Muscle of leg (tissue), 16 donors: ENCODE data around the gene DLX4. TPM values are rescaled to one million over a fixed set of nuclear protein-coding genes. Genes with fewer than 3 reads are reported as not detected.

Experiments used
- DNase-seq: peaks from one replicate; pipeline ENCODE4 v3.0.0; 2013
- H3K27ac ChIP-seq: one replicate; pipeline ENCODE4 v1.5.1; 2013; ENCODE audit warnings: mild to moderate bottlenecking, low read length, control low read depth
- H3K27me3 ChIP-seq: one replicate; pipeline ENCODE4 v1.6.1; 2013; ENCODE audit warnings: low read length; ENCODE audit not compliant: control insufficient read depth, insufficient read depth
- H3K36me3 ChIP-seq: one replicate; pipeline ENCODE4 v1.6.1; 2013; ENCODE audit warnings: low read length; ENCODE audit not compliant: control insufficient read depth, insufficient read depth
- H3K4me1 ChIP-seq: one replicate; pipeline ENCODE4 v1.6.1; 2013; ENCODE audit warnings: low read length; ENCODE audit not compliant: control insufficient read depth, insufficient read depth
- H3K4me3 ChIP-seq: one replicate; pipeline ENCODE4 v1.5.1; 2013; ENCODE audit warnings: low read length, control low read depth
- H3K9me3 ChIP-seq: replicated peaks from 2 replicates; pipeline ENCODE4 v1.6.1; 2013; ENCODE audit warnings: low read depth, low read length; ENCODE audit not compliant: control insufficient read depth
- WGBS: methylation state at CpG from one replicate; pipeline ENCODE4 v1.1.5; 2013; ENCODE audit warnings: missing lambda C conversion rate; ENCODE audit not compliant: insufficient coverage; 5-methylcytosine and 5-hydroxymethylcytosine counted together
- long read RNA-seq, 11 donors: transcript quantifications; one replicate each; lab custom pipeline, GENCODE V29; 2026
- polyA plus RNA-seq, 8 donors: library from polyadenylated mRNA; unstranded; fragments of 120-200 nt; gene quantifications; one replicate each; pipeline versions ENCODE4 v1.2.1 to v1.2.3, GENCODE V29; 2013; ENCODE audit warnings: inconsistent platforms in 1 of 8, low replicate concordance in 1 of 8; ENCODE audit not compliant: insufficient read length in 8 of 8, insufficient read depth in 1 of 8
- total RNA-seq: library from RNA; stranded (reverse); fragments of 120-200 nt; gene quantifications from one replicate; pipeline ENCODE4 v1.2.4, GENCODE V29; 2013

DLX4 gene, protein sequence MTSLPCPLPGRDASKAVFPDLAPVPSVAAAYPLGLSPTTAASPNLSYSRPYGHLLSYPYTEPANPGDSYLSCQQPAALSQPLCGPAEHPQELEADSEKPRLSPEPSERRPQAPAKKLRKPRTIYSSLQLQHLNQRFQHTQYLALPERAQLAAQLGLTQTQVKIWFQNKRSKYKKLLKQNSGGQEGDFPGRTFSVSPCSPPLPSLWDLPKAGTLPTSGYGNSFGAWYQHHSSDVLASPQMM
- total RNA-seq (0.13 TPM), polyA plus RNA-seq (under 1 TPM; 0.09 to 0.57 (median 0.27) TPM)
- long read RNA-seq, donor 1 = 0 reads
- long read RNA-seq, donor 2 = 0 reads
- long read RNA-seq, donor 3 = 0 reads
- long read RNA-seq, donor 4 = 0 reads
- long read RNA-seq, donor 5 = 0 reads
- long read RNA-seq, donor 6 = 0 reads
- long read RNA-seq, donor 7 = 0 reads
- long read RNA-seq, donor 8, partial matches to known transcripts = 0 of 1 reads
- long read RNA-seq, donor 8, other reads (novel, unspliced or antisense) = 0 of 1 reads
- long read RNA-seq, donor 9 = 0 reads
- long read RNA-seq, donor 10 = 0 reads
- long read RNA-seq, donor 11 = 0 reads

DNA sequence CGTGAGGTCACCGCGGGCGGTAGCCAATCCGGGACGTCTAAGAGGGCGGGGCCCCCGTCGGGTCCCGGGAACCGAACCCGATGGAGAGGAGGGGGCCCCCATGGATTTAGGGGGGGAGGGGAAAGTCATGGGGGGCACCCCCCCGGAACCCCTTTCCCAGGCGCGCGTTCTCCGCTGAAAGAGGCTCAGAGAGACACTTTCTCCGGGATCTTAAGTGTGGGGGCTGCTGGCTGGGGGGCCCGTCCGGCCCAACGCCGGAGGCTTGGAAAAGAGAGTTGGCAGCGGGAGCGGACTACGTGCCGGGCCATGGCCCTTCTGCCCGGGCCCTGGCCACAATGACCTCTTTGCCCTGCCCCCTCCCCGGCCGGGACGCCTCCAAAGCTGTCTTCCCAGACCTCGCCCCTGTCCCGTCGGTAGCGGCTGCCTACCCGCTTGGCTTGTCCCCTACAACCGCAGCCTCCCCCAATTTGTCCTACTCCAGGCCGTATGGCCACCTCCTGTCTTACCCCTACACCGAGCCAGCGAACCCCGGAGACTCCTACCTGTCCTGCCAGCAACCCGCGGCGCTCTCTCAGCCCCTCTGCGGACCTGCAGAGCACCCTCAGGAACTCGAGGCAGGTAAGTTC is at the start of gene DLX4:
Gene DLX4 (plus strand): TSS at position 57 of the 626 bp plus-strand sequence. CDS start 279 bp downstream, at position 336.
- H3K27ac ChIP-seq = no peak within 1 kb of the TSS
- WGBS = under 1% methylated on average over 40 of the region's 45 CpGs
- no peaks in the 10 kb centered on the region for H3K9me3 ChIP-seq
- H3K4me1 ChIP-seq = peaks cover 41% of the 10 kb centered on the region
- no peak for DNase-seq
- H3K4me3 ChIP-seq = peak within 1 kb of the TSS; percentile 38
- peaks cover 97% of the 10 kb centered on the region for H3K27me3 ChIP-seq
- H3K36me3 ChIP-seq = no peaks in the 10 kb centered on the region

DNA sequence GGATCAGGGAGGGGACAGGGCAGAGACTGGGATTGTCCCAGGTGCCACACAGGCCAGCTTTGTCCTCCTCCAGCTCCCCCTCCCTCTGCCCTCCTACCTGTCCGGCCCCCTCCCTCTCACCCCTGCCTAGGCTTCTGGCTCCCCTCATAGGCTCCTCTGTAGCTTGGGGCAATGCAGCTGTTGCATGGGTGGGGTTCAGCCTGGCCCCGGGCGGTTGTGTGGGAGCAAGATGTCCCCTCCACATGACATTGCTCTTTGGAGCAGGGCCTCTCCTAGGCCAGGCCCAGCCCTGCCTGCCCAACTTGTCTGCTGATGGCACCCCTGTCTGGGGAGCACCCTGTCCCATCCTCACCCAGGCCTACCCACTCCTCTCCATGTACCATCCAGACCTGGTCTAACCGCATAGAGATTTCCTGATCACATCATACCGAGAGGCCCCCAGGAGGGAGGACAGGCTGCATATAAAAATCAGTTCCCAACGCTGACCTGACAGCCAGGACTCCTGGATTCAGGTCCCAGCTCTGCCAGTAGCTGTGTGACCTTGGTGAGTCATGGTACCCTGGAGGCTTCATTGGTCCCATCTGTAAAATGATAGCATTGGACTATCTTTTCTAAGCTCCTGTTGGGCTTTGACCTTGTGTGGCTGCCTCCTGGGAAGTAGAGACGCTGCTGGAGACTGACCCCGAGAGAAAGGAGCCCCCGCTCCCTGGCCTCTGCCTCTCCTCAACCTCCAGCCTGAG is 48.8 kb upstream of the DLX4 start:
- H3K27me3 ChIP-seq = peaks cover 39% of the 10 kb centered on the region
- 58% methylated on average over 8 of the region's 9 CpGs for WGBS
- no peaks in the 10 kb centered on the region for H3K36me3 ChIP-seq
- no peak for DNase-seq
- H3K4me3 ChIP-seq = no peak overlapping the region
- H3K9me3 ChIP-seq = no peaks in the 10 kb centered on the region
- no peak overlapping the region for H3K27ac ChIP-seq
- H3K4me1 ChIP-seq = no peaks in the 10 kb centered on the region

DNA sequence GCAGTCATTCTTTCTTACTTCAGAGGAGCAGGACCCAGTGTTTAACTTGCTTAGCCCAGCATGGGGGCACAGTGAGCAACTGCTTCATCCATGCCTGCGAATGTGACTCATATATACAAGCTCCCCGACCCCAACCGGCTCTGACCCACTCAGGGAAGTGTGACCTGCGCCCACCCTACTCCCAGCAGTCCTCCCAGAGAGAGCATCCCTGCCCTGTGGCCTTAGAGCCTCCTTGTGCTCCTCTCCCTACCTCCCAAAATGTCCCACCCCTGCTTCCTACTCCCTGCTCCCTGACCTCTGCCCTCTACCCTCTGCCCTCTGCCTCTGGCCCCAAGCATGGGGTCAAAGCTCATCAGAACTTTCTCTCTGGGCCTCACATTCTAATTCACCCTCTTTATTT is 46.9 kb upstream of the DLX4 start:
- Histone ChIP-seq H3K4me3 (no peak overlapping the region), H3K27ac (no peak overlapping the region), H3K4me1 (peaks cover 10% of the 10 kb centered on the region), H3K9me3 (no peaks in the 10 kb centered on the region), H3K27me3 (peaks cover 21% of the 10 kb centered on the region), H3K36me3 (no peaks in the 10 kb centered on the region)
- 74% methylated on average over 4 of the region's 4 CpGs for WGBS
- no peak for DNase-seq

DNA sequence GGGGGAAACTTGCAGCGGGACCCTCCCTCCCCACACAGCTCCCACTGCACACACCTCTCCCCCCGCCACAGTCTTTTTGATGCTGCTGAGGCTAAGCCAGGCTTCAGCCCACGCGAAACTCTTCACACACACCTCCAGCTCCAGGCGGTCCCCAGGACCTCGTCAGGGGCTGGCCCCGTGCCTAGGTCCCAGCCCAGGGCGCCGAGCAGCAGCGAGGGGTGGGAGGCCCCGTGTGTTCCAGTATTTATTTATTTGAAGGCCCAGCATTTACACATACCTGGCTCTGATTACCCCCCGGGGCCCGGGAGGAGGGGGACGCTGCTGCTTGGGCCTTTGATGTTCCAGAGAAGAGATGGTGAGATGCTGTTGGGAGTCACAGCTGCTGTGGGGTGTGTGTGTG is 44.9 kb upstream of the DLX4 start:
- Histone ChIP-seq H3K4me1 (peaks cover 10% of the 10 kb centered on the region), H3K4me3 (no peak overlapping the region), H3K27ac (no peak overlapping the region), H3K27me3 (peaks cover 27% of the 10 kb centered on the region), H3K9me3 (no peaks in the 10 kb centered on the region), H3K36me3 (no peaks in the 10 kb centered on the region)
- WGBS = 8% methylated on average over 5 of the region's 14 CpGs
- no peak for DNase-seq

DNA sequence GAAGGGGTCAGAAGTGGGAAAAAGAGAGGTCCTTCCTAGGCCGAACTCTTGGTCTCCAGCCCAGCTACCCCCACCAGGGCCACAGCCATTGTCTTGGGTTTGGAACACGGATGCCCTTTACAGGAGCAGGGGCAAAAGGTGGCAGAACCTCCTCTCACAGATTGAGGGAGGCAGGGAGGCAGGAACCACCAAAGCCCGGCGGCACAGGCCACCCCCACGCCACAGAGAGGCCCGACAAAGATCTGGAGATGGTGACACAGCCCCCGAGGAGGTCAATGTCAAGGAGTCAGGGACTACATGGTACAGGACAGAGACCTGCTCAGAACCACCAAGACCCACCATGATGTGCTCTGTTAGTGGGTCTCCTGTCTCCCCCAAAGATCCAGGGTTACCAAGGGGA is 44.4 kb upstream of the DLX4 start:
- H3K27me3 ChIP-seq = peaks cover 29% of the 10 kb centered on the region
- 80% methylated on average over 2 of the region's 7 CpGs for WGBS

DNA sequence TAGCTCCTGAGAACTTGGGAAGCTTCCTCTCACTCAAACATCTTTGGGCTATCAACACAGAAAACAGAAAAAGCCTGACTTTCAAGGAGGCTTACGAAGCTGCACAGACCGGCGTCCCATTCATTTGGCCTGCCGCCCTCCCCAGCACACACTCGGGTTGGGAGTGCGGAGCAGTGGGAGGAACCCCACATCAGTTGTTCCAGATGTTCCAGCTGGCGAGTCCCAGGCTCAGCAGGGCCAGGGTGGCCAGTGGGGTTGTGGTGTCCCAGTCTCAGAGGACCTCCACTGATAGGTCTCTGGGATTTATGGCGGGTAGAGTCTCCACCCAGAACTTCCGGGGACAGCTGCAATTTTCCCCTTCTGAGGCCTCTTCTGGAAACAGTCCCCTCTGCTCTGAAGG is 43.1 kb upstream of the DLX4 start:
- H3K4me3 ChIP-seq = no peak overlapping the region
- H3K4me1 ChIP-seq = peaks cover 10% of the 10 kb centered on the region
- H3K36me3 ChIP-seq = no peaks in the 10 kb centered on the region
- H3K9me3 ChIP-seq = no peaks in the 10 kb centered on the region
- H3K27ac ChIP-seq = no peak overlapping the region
- peak; percentile 51 for DNase-seq
- H3K27me3 ChIP-seq = peaks cover 32% of the 10 kb centered on the region
- 19% methylated on average over 8 of the region's 9 CpGs for WGBS

More for the DNA sequence above, 44.4 kb upstream of the DLX4 start:
- no peaks in the 10 kb centered on the region for H3K36me3 ChIP-seq
- no peak for DNase-seq
- no peaks in the 10 kb centered on the region for H3K9me3 ChIP-seq
- peaks cover 10% of the 10 kb centered on the region for H3K4me1 ChIP-seq
- H3K4me3 ChIP-seq = no peak overlapping the region
- no peak overlapping the region for H3K27ac ChIP-seq

DNA sequence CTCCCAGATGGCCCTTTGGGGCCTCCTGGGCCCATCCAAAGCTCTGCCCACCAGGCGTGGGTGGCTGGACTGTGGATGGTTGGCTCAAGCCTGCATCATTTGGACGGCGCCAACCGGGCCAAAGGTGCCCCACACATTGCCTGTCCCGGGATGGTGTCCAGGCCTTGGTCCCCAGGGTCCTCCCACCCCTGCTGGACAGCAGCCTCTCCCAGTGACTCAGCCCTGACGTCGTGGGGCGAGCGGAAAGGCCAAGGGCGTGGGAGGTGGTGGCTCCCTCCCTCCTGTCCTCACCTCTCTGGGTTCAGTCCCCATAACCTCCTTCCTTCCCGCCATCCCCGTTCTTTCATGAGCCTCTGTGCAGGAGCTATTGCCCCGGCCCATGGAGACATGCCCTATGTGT is 42.1 kb upstream of the DLX4 start:
- WGBS = 62% methylated on average over 9 of the region's 13 CpGs
- DNase-seq = peak; percentile 11
- H3K27ac ChIP-seq = no peak overlapping the region
- no peaks in the 10 kb centered on the region for H3K36me3 ChIP-seq
- no peak overlapping the region for H3K4me3 ChIP-seq
- peaks cover 32% of the 10 kb centered on the region for H3K27me3 ChIP-seq
- no peaks in the 10 kb centered on the region for H3K9me3 ChIP-seq
- H3K4me1 ChIP-seq = peaks cover 10% of the 10 kb centered on the region

DNA sequence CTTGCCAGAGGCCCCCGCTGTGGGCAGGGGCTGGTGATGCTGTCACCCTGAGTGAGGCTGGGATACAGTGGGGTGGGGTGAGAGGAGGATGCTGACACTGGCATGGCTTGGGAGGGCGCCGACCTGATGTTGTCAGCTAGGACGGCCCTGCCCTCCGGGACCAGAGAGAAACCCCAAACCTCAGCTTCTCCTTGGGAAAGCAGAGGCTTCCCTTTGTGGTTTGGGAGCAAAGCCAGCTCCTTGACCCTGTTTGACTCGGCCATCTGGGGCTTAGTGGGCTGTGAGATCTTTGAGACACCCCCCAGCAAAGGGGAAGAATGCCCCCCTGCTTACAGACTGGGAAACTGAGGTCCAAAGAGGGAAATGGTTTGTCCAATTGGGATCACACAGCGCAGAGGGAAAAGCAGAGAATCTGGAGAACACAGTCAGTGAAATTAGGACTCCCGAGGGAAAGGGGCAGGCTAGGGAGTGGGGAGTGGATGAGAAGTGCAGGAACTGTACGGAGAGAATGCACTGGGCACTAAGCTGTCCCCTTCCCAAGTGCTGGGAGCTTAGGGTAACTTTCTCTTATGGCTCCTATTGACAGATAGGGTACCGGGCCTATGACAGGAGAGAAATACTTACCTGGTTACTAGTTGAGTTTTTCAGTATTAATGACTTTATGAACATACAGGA is 40.7 kb upstream of the DLX4 start:
- Histone ChIP-seq H3K4me1 (peaks cover 10% of the 10 kb centered on the region), H3K4me3 (no peak overlapping the region), H3K9me3 (no peaks in the 10 kb centered on the region), H3K27ac (no peak overlapping the region), H3K27me3 (peaks cover 36% of the 10 kb centered on the region), H3K36me3 (no peaks in the 10 kb centered on the region)
- WGBS = 32% methylated on average over 4 of the region's 10 CpGs
- no peak for DNase-seq

DNA sequence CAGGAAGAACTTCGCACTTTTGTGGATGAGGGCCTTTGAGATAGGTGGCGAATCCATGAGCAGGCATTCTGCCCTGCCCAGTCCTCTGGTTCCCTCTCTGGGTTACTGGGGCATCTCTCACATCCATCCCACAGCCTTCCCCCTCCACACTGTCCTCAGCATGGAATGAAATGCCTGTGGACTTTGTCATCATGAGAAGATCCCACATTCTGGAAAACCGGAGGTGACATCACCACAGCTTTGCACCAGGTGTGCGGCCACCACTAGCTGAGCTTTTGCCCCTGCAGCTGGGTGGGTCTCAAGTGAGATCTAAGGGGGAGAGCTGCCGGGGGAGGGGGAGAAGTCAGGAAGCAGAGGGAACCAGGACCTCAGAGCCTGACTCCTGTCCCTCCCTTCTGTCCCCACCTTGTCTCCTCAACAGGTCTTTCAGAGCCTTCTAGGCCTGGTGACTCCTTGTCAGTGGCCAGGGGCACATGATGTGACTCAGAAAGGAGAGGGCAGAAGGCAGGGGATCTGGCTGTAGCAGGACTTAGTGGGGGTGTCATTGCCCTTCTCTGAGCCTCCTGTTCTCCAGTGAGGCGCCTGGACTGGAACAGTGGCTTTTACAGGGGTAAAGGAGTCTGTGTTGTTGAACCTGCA is 40.0 kb upstream of the DLX4 start:
- Histone ChIP-seq H3K36me3 (no peaks in the 10 kb centered on the region), H3K27ac (no peak overlapping the region), H3K9me3 (no peaks in the 10 kb centered on the region), H3K27me3 (peaks cover 36% of the 10 kb centered on the region), H3K4me1 (peaks cover 10% of the 10 kb centered on the region), H3K4me3 (no peak overlapping the region)
- no peak for DNase-seq
- no CpG with 5 or more reads among the region's 6 CpGs for WGBS
